MM.1S (cell line): ENCODE results near the gene CERT1.

ENCODE experiments used
- DNase-seq: peaks from one replicate; pipeline ENCODE4 v3.0.0-alpha.2; 2015
- H2AFZ ChIP-seq: fragments of 300-600 bp; sonication (generic); 2 replicates; pipeline ENCODE4 v1.6.0; 2016; ENCODE audit warnings: antibody characterized with exemption, low read length
- H3F3A ChIP-seq: fragments of 300-600 bp; sonication (generic); 2 replicates; pipeline ENCODE4 v1.6.1; 2016; ENCODE audit warnings: mild to moderate bottlenecking, antibody characterized with exemption, low read length, moderate library complexity, mixed read lengths; ENCODE audit not compliant: insufficient read depth
- H3K27ac ChIP-seq: fragments of 300-600 bp; sonication (generic); 2 replicates; pipeline ENCODE4 v1.5.1; 2016; ENCODE audit warnings: mild to moderate bottlenecking, low read length
- H3K27me3 ChIP-seq: fragments of 300-600 bp; sonication (generic); replicated peaks from 2 replicates; pipeline ENCODE4 v1.6.0; 2016; ENCODE audit warnings: low read length; ENCODE audit not compliant: insufficient read depth
- H3K36me3 ChIP-seq: fragments of 300-600 bp; sonication (generic); replicated peaks from 2 replicates; pipeline ENCODE4 v1.6.1; 2016; ENCODE audit warnings: mild to moderate bottlenecking, low read length, mixed read lengths; ENCODE audit not compliant: insufficient read depth
- H3K4me1 ChIP-seq: fragments of 300-600 bp; sonication (generic); 2 replicates; pipeline ENCODE4 v1.6.1; 2016; ENCODE audit warnings: low read length, mixed read lengths
- H3K4me2 ChIP-seq: fragments of 300-600 bp; sonication (generic); 2 replicates; pipeline ENCODE4 v1.6.0; 2016; ENCODE audit warnings: low read depth, low read length
- H3K4me3 ChIP-seq: fragments of 300-600 bp; sonication (generic); 2 replicates; pipeline ENCODE4 v1.5.1; 2016; ENCODE audit warnings: low read length, mixed read lengths
- H3K79me2 ChIP-seq: fragments of 300-600 bp; sonication (generic); 2 replicates; pipeline ENCODE4 v1.6.1; 2016; ENCODE audit warnings: mixed run types, low read length, mixed read lengths
- H3K9ac ChIP-seq: fragments of 300-600 bp; sonication (generic); 2 replicates; pipeline ENCODE4 v1.6.1; 2016; ENCODE audit warnings: low read length, mixed read lengths
- H3K9me2 ChIP-seq: fragments of 300-600 bp; sonication (generic); replicated peaks from 2 replicates; pipeline ENCODE4 v1.6.1; 2016; ENCODE audit warnings: mild to moderate bottlenecking, low read length, mixed read lengths; ENCODE audit not compliant: insufficient read depth
- H3K9me3 ChIP-seq: fragments of 300-600 bp; sonication (generic); replicated peaks from 2 replicates; pipeline ENCODE4 v1.6.1; 2016; ENCODE audit warnings: mild to moderate bottlenecking, low read length, mixed read lengths; ENCODE audit not compliant: insufficient read depth
- H4K20me1 ChIP-seq: fragments of 300-600 bp; sonication (generic); 2 replicates; pipeline ENCODE4 v1.6.1; 2016; ENCODE audit warnings: mild to moderate bottlenecking, low read length, moderate library complexity, mixed read lengths; ENCODE audit not compliant: insufficient read depth
- EZH2 ChIP-seq: fragments of 300-600 bp; sonication (generic); optimal IDR thresholded peaks from 2 replicates; pipeline ENCODE3; 2017; ENCODE audit warnings: low read depth, mild to moderate bottlenecking, antibody characterized with exemption, low read length, mixed read lengths
- EZH2phosphoT487 ChIP-seq: fragments of 300-600 bp; sonication (generic); IDR thresholded peaks from 2 replicates; pipeline ENCODE4 v1.6.1; 2018; ENCODE audit warnings: antibody characterized with exemption, low read length
- TF ChIP-seq, protein P1 (sequence below): fragments of 300-600 bp; sonication (generic); IDR thresholded peaks from 2 replicates; pipeline ENCODE4 v1.5.1; 2016; ENCODE audit warnings: antibody characterized with exemption, low read length, mixed read lengths

The CERT1 gene

GRCh38 chr5:75365740-75366139, 145.7 kb downstream of the CERT1 start:
- H3K79me2 ChIP-seq = no peaks in the 10 kb centered on the region
- H3F3A ChIP-seq = peaks cover 20% of the 10 kb centered on the region
- H3K4me2 ChIP-seq = no peak overlapping the region
- TF ChIP-seq EZH2phosphoT487 (no peak), EZH2 (no peak)
- TF ChIP-seq, protein P1, sequence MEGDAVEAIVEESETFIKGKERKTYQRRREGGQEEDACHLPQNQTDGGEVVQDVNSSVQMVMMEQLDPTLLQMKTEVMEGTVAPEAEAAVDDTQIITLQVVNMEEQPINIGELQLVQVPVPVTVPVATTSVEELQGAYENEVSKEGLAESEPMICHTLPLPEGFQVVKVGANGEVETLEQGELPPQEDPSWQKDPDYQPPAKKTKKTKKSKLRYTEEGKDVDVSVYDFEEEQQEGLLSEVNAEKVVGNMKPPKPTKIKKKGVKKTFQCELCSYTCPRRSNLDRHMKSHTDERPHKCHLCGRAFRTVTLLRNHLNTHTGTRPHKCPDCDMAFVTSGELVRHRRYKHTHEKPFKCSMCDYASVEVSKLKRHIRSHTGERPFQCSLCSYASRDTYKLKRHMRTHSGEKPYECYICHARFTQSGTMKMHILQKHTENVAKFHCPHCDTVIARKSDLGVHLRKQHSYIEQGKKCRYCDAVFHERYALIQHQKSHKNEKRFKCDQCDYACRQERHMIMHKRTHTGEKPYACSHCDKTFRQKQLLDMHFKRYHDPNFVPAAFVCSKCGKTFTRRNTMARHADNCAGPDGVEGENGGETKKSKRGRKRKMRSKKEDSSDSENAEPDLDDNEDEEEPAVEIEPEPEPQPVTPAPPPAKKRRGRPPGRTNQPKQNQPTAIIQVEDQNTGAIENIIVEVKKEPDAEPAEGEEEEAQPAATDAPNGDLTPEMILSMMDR = no peak
- H3K9ac ChIP-seq = no peak overlapping the region
- H3K9me2 ChIP-seq = no peaks in the 10 kb centered on the region
- peaks cover 14% of the 10 kb centered on the region; the same call in 1 of the 2 replicates for H3K4me1 ChIP-seq
- H2AFZ ChIP-seq = no peak overlapping the region
- H3K9me3 ChIP-seq = no peaks in the 10 kb centered on the region
- H3K27ac ChIP-seq = no peak overlapping the region; the same call in 1 of the 2 replicates
- no peak overlapping the region for H3K4me3 ChIP-seq
- no peaks in the 10 kb centered on the region for H3K27me3 ChIP-seq
- no peaks in the 10 kb centered on the region for H4K20me1 ChIP-seq
- H3K36me3 ChIP-seq = no peaks in the 10 kb centered on the region
- DNase-seq = no peak

DNA sequence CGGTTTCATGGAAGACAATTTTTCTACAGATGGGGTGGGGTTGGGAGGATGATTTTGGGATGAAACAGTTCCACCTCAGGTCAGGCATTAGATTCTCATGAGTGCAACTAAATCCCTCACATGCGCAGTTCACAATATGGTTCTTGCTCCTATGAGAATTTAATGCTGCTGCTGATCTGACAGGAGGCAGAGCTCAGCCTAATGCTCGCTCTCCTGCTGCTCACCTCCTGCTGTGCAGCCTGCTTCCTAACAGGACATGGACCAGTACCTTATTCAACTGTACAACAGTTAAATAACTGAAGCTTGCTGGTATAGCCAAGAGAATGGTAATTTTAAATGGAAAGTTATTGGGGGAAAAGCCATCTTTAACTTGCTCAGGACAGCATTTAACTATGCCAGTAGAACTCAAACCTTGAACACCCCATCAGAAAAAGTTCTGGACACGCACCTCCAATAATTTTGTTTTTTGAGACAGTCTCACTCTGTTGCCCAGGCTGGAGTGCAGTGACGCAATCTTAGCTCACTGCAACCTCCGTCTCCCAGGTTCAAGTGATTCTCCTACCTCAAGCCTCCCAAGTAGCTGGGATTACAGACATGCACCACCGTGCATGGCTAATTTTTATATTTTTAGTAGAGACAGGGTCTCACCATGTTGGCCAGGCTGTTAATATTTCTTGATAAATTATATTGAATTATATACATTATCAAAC, 146.7 kb downstream of the CERT1 start:
- Histone ChIP-seq H3K36me3 (peaks cover 5% of the 10 kb centered on the region; the same call in 1 of the 2 replicates), H3K79me2 (no peaks in the 10 kb centered on the region), H3K4me3 (no peak overlapping the region), H3K4me2 (no peak overlapping the region), H3F3A (peaks cover 20% of the 10 kb centered on the region), H3K9me3 (no peaks in the 10 kb centered on the region), H3K9ac (no peak overlapping the region), H3K9me2 (no peaks in the 10 kb centered on the region), H2AFZ (no peak overlapping the region), H4K20me1 (no peaks in the 10 kb centered on the region), H3K27me3 (no peaks in the 10 kb centered on the region), H3K4me1 (peaks cover 14% of the 10 kb centered on the region; the same call in 1 of the 2 replicates), H3K27ac (no peak overlapping the region)
- no peak for DNase-seq
- TF ChIP-seq, protein P1 = no peak
- TF ChIP-seq EZH2phosphoT487 (no peak), EZH2 (no peak)

- Histone ChIP-seq H3K36me3 (peaks cover 7% of the 10 kb centered on the region; the same call in 1 of the 2 replicates), H3K4me2 (no peak overlapping the region), H3K27ac (no peak overlapping the region), H3K4me1 (peaks cover 14% of the 10 kb centered on the region; the same call in 1 of the 2 replicates), H3F3A (peaks cover 20% of the 10 kb centered on the region), H3K9ac (no peak overlapping the region), H4K20me1 (no peaks in the 10 kb centered on the region), H3K79me2 (no peaks in the 10 kb centered on the region), H2AFZ (no peak overlapping the region), H3K9me3 (no peaks in the 10 kb centered on the region), H3K9me2 (no peaks in the 10 kb centered on the region), H3K27me3 (no peaks in the 10 kb centered on the region), H3K4me3 (no peak overlapping the region)
- no peak for DNase-seq
- TF ChIP-seq EZH2phosphoT487 = no peak
- TF ChIP-seq, protein P1 = no peak
- TF ChIP-seq EZH2 = no peak
Observed at GRCh38 chr5:75363726-75364495, 147.5 kb downstream of the CERT1 start.
